ENCODE results near the gene BORCS8.
"Not testable (repeated sequence)": the region's sequence is repeated elsewhere in the genome, so short reads cannot be mapped to it uniquely, and the experiment has no call there.

Gene BORCS8

GRCh38 chr19:19138109-19138981, 53.6 kb downstream of the BORCS8 start, which contains the start of gene TMEM161A:
TMEM161A (minus strand) TSS chr19:19138478; CDS start chr19:19138428, 50 bp downstream.
- TF ChIP-seq SPI1 (IDR thresholded peaks at IDR 0.05; ENCODE audit: borderline replicate concordance, low read depth) (no peak), REST (IDR thresholded peaks at IDR 0.05; ENCODE audit: insufficient replicate concordance, low read depth) (peak; percentile 31), POLR2AphosphoS5 (IDR thresholded peaks at IDR 0.05; ENCODE audit: low read depth) (peak; percentile 86), GABPA (IDR thresholded peaks at IDR 0.05; ENCODE audit: low read depth) (0 out of 2 replicates have a peak, but pooled peaks have one; percentile 8), CTCF (IDR thresholded peaks at IDR 0.05; ENCODE audit: insufficient read depth, low read length) (no peak)
- H3K4me3 ChIP-seq (replicated peaks; ENCODE audit: insufficient read depth, low read length): peak within 1 kb of the TSS; percentile 58
- peak within 1 kb of the TSS; percentile 75 for H3K27ac ChIP-seq (replicated peaks)

GRCh38 chr19:19137556-19138108, 54.3 kb downstream of the BORCS8 start:
- Histone ChIP-seq H3K27me3 (ENCODE audit: insufficient read depth, poor library complexity, severe bottlenecking) (no peaks in the 10 kb centered on the region), H3K4me3 (replicated peaks; ENCODE audit: insufficient read depth, low read length) (peak overlapping the region; percentile 58), H3K27ac (replicated peaks) (peak overlapping the region; percentile 75)
- DNase-seq (ENCODE audit: low read depth in 1 of 2, low spot score in 1 of 2): no peak
- TF ChIP-seq CTCF (IDR thresholded peaks at IDR 0.05; ENCODE audit: insufficient read depth, low read length): no peak
- no peak for TF ChIP-seq GABPA (IDR thresholded peaks at IDR 0.05; ENCODE audit: low read depth)
- no peak for TF ChIP-seq POLR2AphosphoS5 (IDR thresholded peaks at IDR 0.05; ENCODE audit: low read depth)
- TF ChIP-seq REST (IDR thresholded peaks at IDR 0.05; ENCODE audit: insufficient replicate concordance, low read depth): no peak
- TF ChIP-seq SPI1 (IDR thresholded peaks at IDR 0.05; ENCODE audit: borderline replicate concordance, low read depth): no peak

More at GRCh38 chr19:19138109-19138981, 53.6 kb downstream of the BORCS8 start, which contains the start of gene TMEM161A:
- no peaks in the 10 kb centered on the region for H3K27me3 ChIP-seq (ENCODE audit: insufficient read depth, poor library complexity, severe bottlenecking)
- DNase-seq (ENCODE audit: low read depth in 1 of 2, low spot score in 1 of 2): peak; percentile 95 to 99

GRCh38 chr19:19135713-19136112, 56.2 kb downstream of the BORCS8 start:
- H3K27me3 ChIP-seq (ENCODE audit: insufficient read depth, poor library complexity, severe bottlenecking); H3K27ac ChIP-seq (replicated peaks); DNase-seq (ENCODE audit: low read depth in 1 of 2, low spot score in 1 of 2); H3K4me3 ChIP-seq (replicated peaks; ENCODE audit: insufficient read depth, low read length): not testable (repeated sequence)

GRCh38 chr19:19134687-19135158, 57.2 kb downstream of the BORCS8 start:
- Histone ChIP-seq H3K27me3 (ENCODE audit: insufficient read depth, poor library complexity, severe bottlenecking) (no peaks in the 10 kb centered on the region), H3K4me3 (replicated peaks; ENCODE audit: insufficient read depth, low read length) (no peak overlapping the region), H3K27ac (replicated peaks) (no peak overlapping the region)
- peak; percentile 25 to 56 for DNase-seq (ENCODE audit: low read depth in 1 of 2, low spot score in 1 of 2)
- no peak for TF ChIP-seq REST (IDR thresholded peaks at IDR 0.05; ENCODE audit: insufficient replicate concordance, low read depth)
- TF ChIP-seq CTCF (IDR thresholded peaks at IDR 0.05; ENCODE audit: insufficient read depth, low read length): no peak
- no peak for TF ChIP-seq SPI1 (IDR thresholded peaks at IDR 0.05; ENCODE audit: borderline replicate concordance, low read depth)
- TF ChIP-seq GABPA (IDR thresholded peaks at IDR 0.05; ENCODE audit: low read depth): no peak
- no peak for TF ChIP-seq POLR2AphosphoS5 (IDR thresholded peaks at IDR 0.05; ENCODE audit: low read depth)

All from HL-60 (cell line).